NCI-H2196 treated with DMSO at 0.1 percent for 48 hours (cell line): ENCODE measurements around the gene HMGCS2.

ENCODE experiments used
- DNase-seq: peaks from one replicate; lab custom pipeline; 2025; ENCODE audit not compliant: unreplicated experiment; lab: John Stamatoyannopoulos, UW

HMGCS2 gene

DNA sequence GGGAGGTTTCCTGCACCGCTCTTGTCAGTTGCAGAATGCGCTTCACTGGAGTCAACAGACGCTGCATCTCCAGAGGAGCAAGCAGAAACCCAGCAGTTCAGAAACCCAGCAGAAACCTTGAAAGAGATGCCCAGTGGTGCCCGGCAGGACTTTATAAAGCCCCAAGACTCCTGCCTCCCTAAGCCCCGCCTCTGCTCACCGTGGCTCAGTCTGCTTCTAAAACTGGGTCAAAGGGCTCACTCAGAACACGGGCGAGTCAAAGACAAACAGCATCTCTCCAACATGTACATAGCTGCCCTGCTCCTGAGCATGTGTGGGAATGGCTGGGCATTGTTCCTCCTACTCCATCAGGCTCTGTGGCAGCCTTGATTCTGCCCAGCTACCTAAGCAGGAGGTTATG lies at the start of gene HMGCS2:
TSS of gene HMGCS2 (minus strand) at position 128 of the 400 bp plus-strand sequence. CDS start at position 67, 61 bp downstream.
- DNase-seq, result no peak

- no peak for DNase-seq
These were observed 49.5 kb upstream of the HMGCS2 start for GRCh38 chr1:119818181-119818580.

DNA sequence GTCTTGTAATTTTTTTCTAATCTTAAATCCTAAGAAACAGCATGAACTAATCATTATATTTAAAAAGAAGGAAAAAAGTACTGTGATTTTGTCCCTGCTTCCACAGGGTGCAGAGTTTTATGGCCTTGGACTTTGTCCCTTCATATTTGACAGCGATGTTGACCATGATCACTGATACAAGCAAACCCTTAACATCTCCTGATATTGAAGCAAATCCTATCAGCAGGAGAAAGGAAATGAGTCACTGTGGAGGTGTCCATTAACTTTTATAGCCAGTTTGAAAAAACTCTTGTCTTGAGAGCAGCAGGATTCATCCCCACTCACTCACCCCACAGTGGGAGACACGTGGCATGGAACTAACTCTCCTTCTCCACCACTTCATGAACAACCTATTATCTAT lies 47.7 kb upstream of the HMGCS2 start:
- DNase-seq, result no peak

GRCh38 chr1:119815928-119816327 lies 47.2 kb upstream of the HMGCS2 start:
- no peak for DNase-seq

- DNase-seq, result no peak
These were observed 46.7 kb upstream of the HMGCS2 start for GRCh38 chr1:119815361-119815760.

DNA sequence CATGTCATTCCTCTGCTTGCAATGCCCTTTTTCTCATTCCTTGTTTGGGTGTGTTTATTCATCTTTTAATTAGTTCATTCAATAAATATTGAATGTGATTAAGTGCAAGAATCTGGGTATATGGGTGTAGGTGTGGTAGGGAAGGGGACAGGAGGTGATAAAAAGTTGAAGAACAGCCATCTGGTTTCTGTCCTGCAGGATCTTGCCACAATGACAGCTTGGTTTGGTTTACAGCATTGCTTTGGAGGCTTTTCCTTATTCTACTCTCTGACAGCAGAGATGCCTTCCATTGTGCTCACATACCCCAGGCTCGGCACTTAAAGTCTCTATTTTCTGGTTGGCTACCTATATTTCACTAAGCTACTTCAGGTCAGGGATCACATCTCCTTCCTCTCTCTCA lies 45.6 kb upstream of the HMGCS2 start:
- no peak for DNase-seq

DNA sequence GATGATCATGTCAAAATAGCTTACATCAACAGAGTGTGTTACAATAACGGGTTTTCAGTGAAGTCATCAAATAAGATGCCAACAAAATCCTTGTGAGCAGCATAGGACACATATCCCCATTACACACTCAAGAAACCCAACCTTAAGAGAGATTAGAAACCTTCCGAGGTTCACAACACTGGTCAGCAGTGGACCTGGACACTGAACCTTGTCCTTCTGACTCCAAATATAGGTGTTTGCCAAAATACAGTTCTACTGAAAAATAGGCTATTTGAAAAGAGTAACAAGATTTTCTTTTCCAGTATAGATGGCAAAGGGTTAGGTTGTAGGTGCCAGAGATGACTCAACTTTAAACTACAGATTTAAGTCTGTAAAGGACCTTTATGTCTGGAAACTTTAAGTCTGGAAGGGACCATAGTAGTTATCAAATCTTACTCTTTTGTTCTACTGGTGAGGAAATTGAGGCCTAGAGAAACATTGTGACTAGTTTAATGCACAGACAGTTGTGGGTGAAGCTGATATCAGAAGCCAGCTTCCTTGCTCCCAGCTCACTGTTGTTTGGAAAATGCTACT lies 43.4 kb upstream of the HMGCS2 start:
- DNase-seq, result no peak

- DNase-seq, result no peak
These were observed 42.7 kb upstream of the HMGCS2 start, which contains the start of gene REG4 for GRCh38 chr1:119811387-119811786. TSS of gene REG4 (minus strand) at chr1:119811460. CDS start at chr1:119808769, 2,691 bp downstream.

- peak; percentile 28 for DNase-seq
These were observed 40.4 kb upstream of the HMGCS2 start for GRCh38 chr1:119808972-119809550.

GRCh38 chr1:119808491-119808890 lies 39.8 kb upstream of the HMGCS2 start:
- no peak for DNase-seq

GRCh38 chr1:119806489-119806888 lies 37.8 kb upstream of the HMGCS2 start:
- DNase-seq, result no peak

GRCh38 chr1:119805746-119806145 lies 37.0 kb upstream of the HMGCS2 start:
- no peak for DNase-seq

DNA sequence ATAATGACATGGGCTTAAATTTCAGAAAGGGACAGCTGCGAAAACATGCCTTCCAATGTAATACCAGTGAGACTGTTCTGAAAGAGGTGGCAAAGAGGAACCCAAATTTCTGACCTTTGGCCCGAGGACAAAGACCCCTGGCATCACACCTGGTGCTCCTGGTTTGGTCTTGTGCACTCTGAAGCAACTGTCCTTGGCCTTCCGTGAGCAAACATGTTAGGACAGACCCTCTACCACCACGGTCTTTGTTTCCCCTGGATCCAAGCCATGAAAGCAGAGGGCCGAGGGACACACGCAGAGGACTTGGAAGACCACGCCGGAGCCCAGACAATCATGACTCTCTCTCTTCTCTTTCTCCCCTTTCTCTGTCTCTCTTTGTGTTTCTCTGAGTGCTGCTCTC lies 36.5 kb upstream of the HMGCS2 start:
- DNase-seq, result no peak

GRCh38 chr1:119799599-119800177 lies 31.0 kb upstream of the HMGCS2 start:
- DNase-seq, result no peak

GRCh38 chr1:119799003-119799402 lies 30.3 kb upstream of the HMGCS2 start:
- DNase-seq, result no peak

DNA sequence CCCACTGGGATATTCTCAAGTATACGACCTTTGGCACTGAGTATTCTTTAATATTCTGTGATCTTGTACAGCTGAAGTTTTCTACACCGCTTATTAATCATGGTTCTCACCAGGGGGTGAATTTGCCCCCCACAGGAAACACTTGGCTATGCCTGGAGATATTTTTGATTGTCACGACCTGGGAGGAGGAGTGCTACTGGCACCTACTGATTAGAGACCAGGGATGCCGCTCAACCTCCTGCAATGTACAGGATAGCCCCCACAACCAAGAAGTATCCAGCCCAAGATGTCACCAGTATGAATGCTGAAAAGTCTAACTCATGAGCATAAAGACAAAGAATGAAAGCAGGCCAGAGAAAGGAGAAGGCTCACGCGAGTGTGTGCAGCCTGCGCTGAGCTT lies 28.9 kb upstream of the HMGCS2 start:
- DNase-seq, result no peak

DNA sequence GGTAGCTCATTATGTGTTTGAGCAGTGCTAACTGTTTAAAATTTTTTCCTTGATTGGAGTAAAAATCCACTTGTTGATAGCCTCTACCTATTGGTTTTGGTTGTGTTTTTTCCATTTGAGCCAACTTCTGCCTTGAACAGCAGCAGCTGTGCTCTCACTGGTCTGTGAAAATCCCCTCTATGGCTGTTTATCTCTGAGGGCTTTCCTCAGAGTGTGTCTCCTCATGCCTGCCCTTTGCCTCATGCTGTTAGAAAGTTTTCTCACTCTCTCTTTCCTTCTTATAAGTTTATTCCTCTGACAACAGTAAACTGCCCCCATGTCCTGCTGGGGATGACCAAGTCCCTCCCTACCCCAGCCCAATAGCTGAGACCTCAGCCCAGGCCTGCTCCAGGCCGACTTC lies 28.5 kb upstream of the HMGCS2 start:
- no peak for DNase-seq

- no peak for DNase-seq
These were observed 26.8 kb upstream of the HMGCS2 start for GRCh38 chr1:119795261-119796200.

DNA sequence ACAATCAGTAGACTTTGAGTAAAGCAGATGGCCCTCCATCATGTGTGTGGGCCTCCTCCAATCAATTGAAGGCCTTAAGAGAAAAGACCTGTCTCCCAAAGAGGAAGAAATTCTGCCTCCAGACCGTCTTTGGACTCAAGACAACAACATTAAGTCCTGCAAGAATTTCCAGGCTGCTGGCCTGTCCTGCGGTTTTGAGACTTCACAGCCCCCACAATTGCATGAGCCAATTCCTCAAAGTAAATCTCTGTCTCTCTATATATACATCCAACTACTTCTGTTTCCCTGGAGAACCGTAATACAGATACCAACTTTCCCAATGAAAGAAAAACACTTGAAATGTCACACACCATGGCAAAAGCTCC lies 26.2 kb upstream of the HMGCS2 start:
- no peak for DNase-seq

- DNase-seq, result no peak
These were observed 25.6 kb upstream of the HMGCS2 start for GRCh38 chr1:119794230-119794875.

- no peak for DNase-seq
These were observed 22.7 kb upstream of the HMGCS2 start for GRCh38 chr1:119791377-119791776.
